ENCODE data around the gene HSBP1L1. TPM values are rescaled to one million over a fixed set of nuclear protein-coding genes. Genes with fewer than 3 reads are reported as not detected.

HSBP1L1 gene
- total and polyA plus RNA-seq, 2 of the 8 experiments (the other 6 are each of a cell fraction or from before 2014, with no cell fraction given): 1.0 to 1.3 TPM

DNA sequence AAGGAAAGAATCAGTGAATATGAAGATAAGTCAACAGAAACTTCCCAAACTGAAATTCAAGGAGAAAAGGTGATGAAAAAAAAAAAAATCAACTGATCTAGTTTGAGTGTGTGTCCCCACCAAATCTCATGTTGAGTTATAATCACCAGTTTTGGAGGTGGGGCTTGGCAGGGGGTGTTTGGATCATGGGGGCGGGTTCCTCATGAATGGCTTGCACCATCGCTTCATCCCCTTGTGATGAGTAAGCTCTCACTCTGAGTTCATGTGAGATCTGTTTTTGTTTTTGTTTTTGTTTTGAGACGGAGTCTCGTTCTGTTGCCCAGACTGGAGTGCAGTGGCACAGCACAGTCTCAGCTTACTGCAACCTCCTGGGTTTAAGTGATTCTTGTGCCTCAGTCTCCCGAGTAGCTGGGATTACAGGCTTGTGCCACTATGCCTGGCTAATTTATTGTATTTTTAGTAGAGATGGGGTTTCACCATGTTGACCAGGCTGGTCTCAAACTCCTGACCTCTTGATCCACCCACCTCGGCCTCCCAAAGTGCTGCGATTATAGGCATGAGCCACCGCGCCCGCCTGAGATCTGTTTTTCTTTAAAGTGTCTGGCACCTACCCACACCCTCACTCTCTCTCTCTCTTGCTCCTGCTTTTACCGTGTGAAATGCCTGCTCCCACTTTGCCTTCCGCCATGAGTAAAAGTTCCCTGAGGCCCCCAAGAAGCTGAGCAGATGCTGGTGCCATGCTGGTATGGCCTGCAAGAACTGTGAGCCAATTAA, 9.0 kb upstream of the HSBP1L1 start (continued):
- TF ChIP-seq, protein P1, sequence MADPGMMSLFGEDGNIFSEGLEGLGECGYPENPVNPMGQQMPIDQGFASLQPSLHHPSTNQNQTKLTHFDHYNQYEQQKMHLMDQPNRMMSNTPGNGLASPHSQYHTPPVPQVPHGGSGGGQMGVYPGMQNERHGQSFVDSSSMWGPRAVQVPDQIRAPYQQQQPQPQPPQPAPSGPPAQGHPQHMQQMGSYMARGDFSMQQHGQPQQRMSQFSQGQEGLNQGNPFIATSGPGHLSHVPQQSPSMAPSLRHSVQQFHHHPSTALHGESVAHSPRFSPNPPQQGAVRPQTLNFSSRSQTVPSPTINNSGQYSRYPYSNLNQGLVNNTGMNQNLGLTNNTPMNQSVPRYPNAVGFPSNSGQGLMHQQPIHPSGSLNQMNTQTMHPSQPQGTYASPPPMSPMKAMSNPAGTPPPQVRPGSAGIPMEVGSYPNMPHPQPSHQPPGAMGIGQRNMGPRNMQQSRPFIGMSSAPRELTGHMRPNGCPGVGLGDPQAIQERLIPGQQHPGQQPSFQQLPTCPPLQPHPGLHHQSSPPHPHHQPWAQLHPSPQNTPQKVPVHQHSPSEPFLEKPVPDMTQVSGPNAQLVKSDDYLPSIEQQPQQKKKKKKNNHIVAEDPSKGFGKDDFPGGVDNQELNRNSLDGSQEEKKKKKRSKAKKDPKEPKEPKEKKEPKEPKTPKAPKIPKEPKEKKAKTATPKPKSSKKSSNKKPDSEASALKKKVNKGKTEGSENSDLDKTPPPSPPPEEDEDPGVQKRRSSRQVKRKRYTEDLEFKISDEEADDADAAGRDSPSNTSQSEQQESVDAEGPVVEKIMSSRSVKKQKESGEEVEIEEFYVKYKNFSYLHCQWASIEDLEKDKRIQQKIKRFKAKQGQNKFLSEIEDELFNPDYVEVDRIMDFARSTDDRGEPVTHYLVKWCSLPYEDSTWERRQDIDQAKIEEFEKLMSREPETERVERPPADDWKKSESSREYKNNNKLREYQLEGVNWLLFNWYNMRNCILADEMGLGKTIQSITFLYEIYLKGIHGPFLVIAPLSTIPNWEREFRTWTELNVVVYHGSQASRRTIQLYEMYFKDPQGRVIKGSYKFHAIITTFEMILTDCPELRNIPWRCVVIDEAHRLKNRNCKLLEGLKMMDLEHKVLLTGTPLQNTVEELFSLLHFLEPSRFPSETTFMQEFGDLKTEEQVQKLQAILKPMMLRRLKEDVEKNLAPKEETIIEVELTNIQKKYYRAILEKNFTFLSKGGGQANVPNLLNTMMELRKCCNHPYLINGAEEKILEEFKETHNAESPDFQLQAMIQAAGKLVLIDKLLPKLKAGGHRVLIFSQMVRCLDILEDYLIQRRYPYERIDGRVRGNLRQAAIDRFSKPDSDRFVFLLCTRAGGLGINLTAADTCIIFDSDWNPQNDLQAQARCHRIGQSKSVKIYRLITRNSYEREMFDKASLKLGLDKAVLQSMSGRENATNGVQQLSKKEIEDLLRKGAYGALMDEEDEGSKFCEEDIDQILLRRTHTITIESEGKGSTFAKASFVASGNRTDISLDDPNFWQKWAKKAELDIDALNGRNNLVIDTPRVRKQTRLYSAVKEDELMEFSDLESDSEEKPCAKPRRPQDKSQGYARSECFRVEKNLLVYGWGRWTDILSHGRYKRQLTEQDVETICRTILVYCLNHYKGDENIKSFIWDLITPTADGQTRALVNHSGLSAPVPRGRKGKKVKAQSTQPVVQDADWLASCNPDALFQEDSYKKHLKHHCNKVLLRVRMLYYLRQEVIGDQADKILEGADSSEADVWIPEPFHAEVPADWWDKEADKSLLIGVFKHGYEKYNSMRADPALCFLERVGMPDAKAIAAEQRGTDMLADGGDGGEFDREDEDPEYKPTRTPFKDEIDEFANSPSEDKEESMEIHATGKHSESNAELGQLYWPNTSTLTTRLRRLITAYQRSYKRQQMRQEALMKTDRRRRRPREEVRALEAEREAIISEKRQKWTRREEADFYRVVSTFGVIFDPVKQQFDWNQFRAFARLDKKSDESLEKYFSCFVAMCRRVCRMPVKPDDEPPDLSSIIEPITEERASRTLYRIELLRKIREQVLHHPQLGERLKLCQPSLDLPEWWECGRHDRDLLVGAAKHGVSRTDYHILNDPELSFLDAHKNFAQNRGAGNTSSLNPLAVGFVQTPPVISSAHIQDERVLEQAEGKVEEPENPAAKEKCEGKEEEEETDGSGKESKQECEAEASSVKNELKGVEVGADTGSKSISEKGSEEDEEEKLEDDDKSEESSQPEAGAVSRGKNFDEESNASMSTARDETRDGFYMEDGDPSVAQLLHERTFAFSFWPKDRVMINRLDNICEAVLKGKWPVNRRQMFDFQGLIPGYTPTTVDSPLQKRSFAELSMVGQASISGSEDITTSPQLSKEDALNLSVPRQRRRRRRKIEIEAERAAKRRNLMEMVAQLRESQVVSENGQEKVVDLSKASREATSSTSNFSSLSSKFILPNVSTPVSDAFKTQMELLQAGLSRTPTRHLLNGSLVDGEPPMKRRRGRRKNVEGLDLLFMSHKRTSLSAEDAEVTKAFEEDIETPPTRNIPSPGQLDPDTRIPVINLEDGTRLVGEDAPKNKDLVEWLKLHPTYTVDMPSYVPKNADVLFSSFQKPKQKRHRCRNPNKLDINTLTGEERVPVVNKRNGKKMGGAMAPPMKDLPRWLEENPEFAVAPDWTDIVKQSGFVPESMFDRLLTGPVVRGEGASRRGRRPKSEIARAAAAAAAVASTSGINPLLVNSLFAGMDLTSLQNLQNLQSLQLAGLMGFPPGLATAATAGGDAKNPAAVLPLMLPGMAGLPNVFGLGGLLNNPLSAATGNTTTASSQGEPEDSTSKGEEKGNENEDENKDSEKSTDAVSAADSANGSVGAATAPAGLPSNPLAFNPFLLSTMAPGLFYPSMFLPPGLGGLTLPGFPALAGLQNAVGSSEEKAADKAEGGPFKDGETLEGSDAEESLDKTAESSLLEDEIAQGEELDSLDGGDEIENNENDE (IDR thresholded peaks at IDR 0.05; ENCODE audit: insufficient replicate concordance, low read length): no peak
- TF ChIP-seq, protein P2, sequence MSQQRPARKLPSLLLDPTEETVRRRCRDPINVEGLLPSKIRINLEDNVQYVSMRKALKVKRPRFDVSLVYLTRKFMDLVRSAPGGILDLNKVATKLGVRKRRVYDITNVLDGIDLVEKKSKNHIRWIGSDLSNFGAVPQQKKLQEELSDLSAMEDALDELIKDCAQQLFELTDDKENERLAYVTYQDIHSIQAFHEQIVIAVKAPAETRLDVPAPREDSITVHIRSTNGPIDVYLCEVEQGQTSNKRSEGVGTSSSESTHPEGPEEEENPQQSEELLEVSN (IDR thresholded peaks at IDR 0.05): no peak
- TF ChIP-seq TAF1 (IDR thresholded peaks at IDR 0.05; ENCODE audit: low read depth, low read length) (no peak), SP4 (IDR thresholded peaks at IDR 0.05; ENCODE audit: low read length) (no peak), SUZ12 (IDR thresholded peaks at IDR 0.05; ENCODE audit: low read length) (no peak), GTF2F1 (IDR thresholded peaks at IDR 0.05; ENCODE audit: borderline replicate concordance, low read depth, low read length) (no peak), JUND (IDR thresholded peaks at IDR 0.05; ENCODE audit: low read length) (no peak), BRCA1 (IDR thresholded peaks at IDR 0.05; ENCODE audit: low read depth, low read length) (no peak)
- TF ChIP-seq, protein P3, sequence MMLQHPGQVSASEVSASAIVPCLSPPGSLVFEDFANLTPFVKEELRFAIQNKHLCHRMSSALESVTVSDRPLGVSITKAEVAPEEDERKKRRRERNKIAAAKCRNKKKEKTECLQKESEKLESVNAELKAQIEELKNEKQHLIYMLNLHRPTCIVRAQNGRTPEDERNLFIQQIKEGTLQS (IDR thresholded peaks at IDR 0.05; ENCODE audit: insufficient read depth, low read depth, low read length): no peak
